B cell (primary cell): Measurements from ENCODE around the gene KCNJ1. TPM values are rescaled to one million over a fixed set of nuclear protein-coding genes. Genes with fewer than 3 reads are reported as not detected.

ENCODE experiments used
- ATAC-seq: fragments of 200-7000 bp; cut with Tn5 transposase; one replicate; pipeline ENCODE4 v1.10.0; 2021; ENCODE audit warnings: low read depth, mild to moderate bottlenecking, moderate number of reproducible peaks, moderate library complexity
- CTCF ChIA-PET: fragments of 350-600 bp; sonication (Branson Sonifier 250); formaldehyde crosslinking; loops from one replicate; lab custom pipeline; 2021; ENCODE audit warnings: antibody characterized with exemption, inconsistent platforms; lab: Charles Lee
- POLR2A ChIA-PET: fragments of 350-600 bp; sonication (Branson Sonifier 250); formaldehyde crosslinking; loops from one replicate; lab custom pipeline; 2021; ENCODE audit warnings: antibody characterized with exemption; lab: Charles Lee
- DNase-seq: peaks from one replicate; pipeline ENCODE4 v3.0.0; 2013
- H2AFZ ChIP-seq: 2 replicates; pipeline ENCODE4 v1.6.1; 2012; ENCODE audit warnings: mild to moderate bottlenecking, low read depth, low read length; ENCODE audit not compliant: insufficient read depth, poor library complexity, severe bottlenecking
- H3K27ac ChIP-seq, 2 donors: 1 replicate in 1 of 2; 2 replicates in 1 of 2; pipeline ENCODE4 v1.5.1; 2012 to 2013; ENCODE audit warnings: low read length in 2 of 2, mild to moderate bottlenecking in 2 of 2, moderate library complexity in 1 of 2
- H3K27me3 ChIP-seq, 4 experiments: fragments of 200-600 bp in 1 of 4; sonication (generic) in 1 of 4; replicated peaks in 1 of 4; 1 replicate in 2 of 4; 2 replicates in 2 of 4; pipeline versions ENCODE4 v1.6.1 to v1.7.0; 2013 to 2016; ENCODE audit warnings: low read length in 3 of 4, mild to moderate bottlenecking in 2 of 4, mixed read lengths in 1 of 4, moderate library complexity in 1 of 4; ENCODE audit not compliant: insufficient read depth in 4 of 4, control insufficient read depth in 3 of 4; ENCODE audit errors: control extremely low read depth in 1 of 4
- H3K36me3 ChIP-seq, 2 experiments: replicated peaks in 1 of 2; 1 replicate in 1 of 2; 2 replicates in 1 of 2; pipeline versions ENCODE4 v1.6.1 to v1.7.1; 2013; ENCODE audit warnings: low read length in 1 of 2; ENCODE audit not compliant: insufficient read depth in 2 of 2, control insufficient read depth in 1 of 2; ENCODE audit errors: control extremely low read depth in 1 of 2, extremely low read depth in 1 of 2
- H3K4me1 ChIP-seq, 2 donors: fragments of 200-600 bp in 1 of 2; sonication (generic) in 1 of 2; 1 replicate in 1 of 2; 2 replicates in 1 of 2; pipeline versions ENCODE4 v1.5.1 to v1.6.1; 2013 to 2017; ENCODE audit warnings: low read length in 2 of 2; ENCODE audit not compliant: control insufficient read depth in 2 of 2, insufficient read depth in 2 of 2
- H3K4me2 ChIP-seq: replicated peaks from 2 replicates; pipeline ENCODE3; 2012; ENCODE audit warnings: mild to moderate bottlenecking, low read depth, low read length; ENCODE audit not compliant: poor library complexity, severe bottlenecking
- H3K4me3 ChIP-seq, 5 experiments: fragments of 200-600 bp in 1 of 5; sonication (generic) in 1 of 5; 1 replicate in 3 of 5; 2 replicates in 2 of 5; pipeline versions ENCODE4 v1.5.1 to v1.7.0; 2011 to 2016; ENCODE audit warnings: low read length in 4 of 5, mild to moderate bottlenecking in 4 of 5, low read depth in 2 of 5, control low read depth in 1 of 5, moderate library complexity in 1 of 5; ENCODE audit not compliant: insufficient read depth in 1 of 5; ENCODE audit errors: control extremely low read depth in 1 of 5, extremely low read depth in 1 of 5
- H3K79me2 ChIP-seq: fragments of 200-600 bp; sonication (generic); one replicate; pipeline ENCODE4 v1.6.0; 2016; ENCODE audit warnings: low read length; ENCODE audit not compliant: control insufficient read depth, insufficient read depth
- H3K9ac ChIP-seq: fragments of 200-600 bp; sonication (generic); 2 replicates; pipeline ENCODE4 v1.6.1; 2017; ENCODE audit warnings: mild to moderate bottlenecking, low read length, moderate library complexity
- H3K9me3 ChIP-seq, 3 donors: one replicate each; pipeline versions ENCODE4 v1.6.1 to v1.7.1; 2013; ENCODE audit warnings: low read length in 2 of 3; ENCODE audit not compliant: control insufficient read depth in 2 of 3, insufficient read depth in 1 of 3; ENCODE audit errors: control extremely low read depth in 1 of 3
- H4K20me1 ChIP-seq: 2 replicates; pipeline ENCODE4 v1.6.0; 2012; ENCODE audit warnings: mild to moderate bottlenecking, low read length; ENCODE audit not compliant: insufficient read depth, control insufficient read depth, poor library complexity, severe bottlenecking
- H3K27ac Mint-ChIP-seq: one replicate; pipeline ENCODE4 v1.8.0; 2021; ENCODE audit warnings: mixed read lengths
- H3K27me3 Mint-ChIP-seq: one replicate; pipeline ENCODE4 v1.8.0; 2021; ENCODE audit warnings: mixed read lengths
- H3K4me1 Mint-ChIP-seq: one replicate; pipeline ENCODE4 v1.8.0; 2021; ENCODE audit warnings: mixed read lengths
- H3K4me3 Mint-ChIP-seq: one replicate; pipeline ENCODE4 v1.8.0; 2021; ENCODE audit warnings: mixed read lengths
- H3K9me3 Mint-ChIP-seq: one replicate; pipeline ENCODE4 v1.8.0; 2022; ENCODE audit warnings: mixed read lengths; ENCODE audit not compliant: insufficient read depth
- CTCF ChIP-seq: fragments of 200-600 bp; IDR thresholded peaks from one replicate; pipeline ENCODE4 v1.8.0; 2022; ENCODE audit warnings: antibody characterized with exemption, mild to moderate bottlenecking
- EZH2 ChIP-seq: IDR thresholded peaks from 2 replicates; pipeline ENCODE4 v1.6.1; 2012; ENCODE audit warnings: borderline replicate concordance, low read depth, mild to moderate bottlenecking, moderate library complexity, low read length; ENCODE audit not compliant: insufficient read depth, poor library complexity, severe bottlenecking
- WGBS: methylation state at CpG from one replicate; pipeline ENCODE4 v1.1.5; 2013; ENCODE audit warnings: missing lambda C conversion rate; ENCODE audit not compliant: insufficient coverage; 5-methylcytosine and 5-hydroxymethylcytosine counted together
- intact Hi-C: fragments of 100-400 bp; cut with micrococcal nuclease; formaldehyde crosslinking; loops from one replicate; pipeline ENCODE4 v1.10.0; 2022
- polyA plus RNA-seq: library from polyadenylated mRNA; depleted of rRNA; stranded (reverse); fragments of >200 nt; gene quantifications from 2 replicates; pipeline ENCODE4 v1.2.3, GENCODE V29; 2012
- total RNA-seq, 2 donors: library from RNA; stranded (reverse); fragments of 120-200 nt in 1 of 2; gene quantifications; 1 replicate in 1 of 2; 2 replicates in 1 of 2; pipeline versions ENCODE4 v1.2.3 to v1.2.4, GENCODE V29; 2013 to 2022

The KCNJ1 gene
- total and polyA plus RNA-seq, 2 donors (not counting 1 experiment from before 2014, with no cell fraction given), result not detected

- Histone ChIP-seq H4K20me1 (no peaks in the 10 kb centered on the region), H3K4me2 (peak overlapping the region; percentile 70), H2AFZ (peak overlapping the region; percentile 23), H3K27me3 (no peaks in the 10 kb centered on the region), H3K79me2 (peaks cover 3% of the 10 kb centered on the region), H3K27ac (peak overlapping the region; percentile 60 to 78), H3K4me1 (peaks cover 57 to 61% of the 10 kb centered on the region in 2 donors), H3K4me3 (peak overlapping the region; percentile 22 to 55 (median 36)), H3K9ac (peak overlapping the region; percentile 31), H3K9me3 (peaks cover 0 to 13% (median 0%) of the 10 kb centered on the region in 3 donors), H3K36me3 (no peaks in the 10 kb centered on the region)
- peak; percentile 38 for DNase-seq
- 52% methylated on average over 4 of the region's 11 CpGs for WGBS
- peak overlapping the region; percentile 86 for H3K27ac Mint-ChIP-seq
- TF ChIP-seq EZH2, result no peak
- no peak for TF ChIP-seq CTCF
- no peaks in the 10 kb centered on the region for H3K9me3 Mint-ChIP-seq
- intact Hi-C loops, result loop anchor here (1.0 to 10.0 kb wide), 11 partner anchors 11 to 796 kb away; no protein-coding TSS in a partner anchor
- peak overlapping the region; percentile 57 for H3K4me3 Mint-ChIP-seq
- peak; percentile 42 for ATAC-seq
- POLR2A ChIA-PET, result interaction anchor here (0.6 to 0.9 kb wide), 4 partner anchors 15 to 658 kb away, joined by 3 to 4 read pairs (median 3); no protein-coding TSS in a partner anchor
- H3K27me3 Mint-ChIP-seq, result no peaks in the 10 kb centered on the region
- H3K4me1 Mint-ChIP-seq, result peaks cover 65% of the 10 kb centered on the region
- CTCF ChIA-PET, result interaction anchor here (0.6 to 20.7 kb wide), 41 partner anchors 9 to 672 kb away, joined by 3 to 417 read pairs (median 5); partner anchors contain the start of gene KCNJ1
Observed at GRCh38 chr11:128830290-128831173, 36.6 kb downstream of the KCNJ1 start.
